ENCODE measurements around the gene CCDC82.
A peak's percentile ranks its signal among the peaks of the same experiment; 100 is the strongest.
"Not testable (repeated sequence)": the region's sequence is repeated elsewhere in the genome, so short reads cannot be mapped to it uniquely, and the experiment has no call there.

CCDC82 gene
- 40.2 to 72.6 (median 53.9) reads per million in 4 donors for total RNA-seq

DNA sequence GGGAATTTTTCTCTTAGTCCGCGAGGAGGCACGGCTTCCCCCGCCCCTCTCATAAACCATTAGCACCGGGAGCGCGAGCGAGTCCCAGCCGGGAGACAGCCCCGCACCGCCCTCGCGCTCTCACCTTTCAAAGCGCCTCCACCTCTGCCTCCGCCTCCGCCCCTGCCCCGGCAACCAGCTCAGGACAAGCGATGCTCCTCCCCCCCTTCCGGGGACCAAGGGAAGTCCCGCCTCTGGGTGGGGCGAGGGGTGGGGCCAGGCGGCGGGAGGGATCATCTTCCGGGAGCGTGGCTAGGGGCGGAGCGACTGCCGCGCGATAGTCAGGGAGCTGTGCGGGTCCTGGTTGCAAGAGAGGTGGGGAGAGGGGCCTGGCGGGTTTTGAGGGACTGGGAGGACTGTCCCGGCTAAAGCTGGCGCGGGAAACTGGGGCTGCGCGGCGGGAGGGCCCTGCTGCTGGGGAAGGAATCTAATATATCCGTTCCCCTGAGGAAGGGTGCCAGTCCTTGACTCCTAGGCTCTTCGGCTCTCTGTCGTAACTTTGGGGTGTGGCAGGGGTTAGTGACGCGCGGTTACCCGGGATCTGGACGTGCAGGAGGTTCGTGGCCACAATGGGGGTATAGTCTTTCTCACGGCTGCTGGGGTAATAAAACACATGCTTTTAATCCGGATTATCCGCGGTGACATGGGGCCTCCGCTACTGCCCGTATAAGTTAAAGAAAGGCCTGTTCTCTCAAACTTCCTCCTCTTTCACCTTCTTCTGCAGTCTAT lies at the start of gene CCDC82, which contains the start of gene JRKL:
TSS of gene CCDC82 (minus strand) at position 193 of the 768 bp plus-strand sequence. CDS start 5,165 bp downstream, outside the sequence.
TSS of gene JRKL (plus strand) at position 294 of the 768 bp plus-strand sequence. CDS start 637 bp downstream, outside the sequence.
- DNase-seq, result peak; percentile 93 to 98 (median 96)

DNA sequence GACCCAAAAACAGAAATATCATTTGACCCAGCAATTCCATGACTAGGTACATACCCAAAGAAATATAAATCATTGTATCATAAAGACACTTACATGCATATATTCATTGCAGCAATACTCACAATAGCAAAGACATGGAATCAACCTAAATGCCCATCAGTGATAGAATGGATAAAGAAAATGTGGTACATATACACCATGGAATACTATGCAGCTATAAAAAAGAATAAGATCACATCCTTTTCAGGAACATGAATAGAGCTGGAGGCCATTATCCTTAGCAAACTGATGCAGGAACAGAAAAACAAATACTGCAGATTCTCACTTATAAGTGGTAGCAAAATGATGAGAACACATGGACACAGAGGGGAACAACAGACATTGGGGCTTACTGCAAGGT lies 42.9 kb upstream of the CCDC82 start:
- DNase-seq, result not testable (repeated sequence)

DNA sequence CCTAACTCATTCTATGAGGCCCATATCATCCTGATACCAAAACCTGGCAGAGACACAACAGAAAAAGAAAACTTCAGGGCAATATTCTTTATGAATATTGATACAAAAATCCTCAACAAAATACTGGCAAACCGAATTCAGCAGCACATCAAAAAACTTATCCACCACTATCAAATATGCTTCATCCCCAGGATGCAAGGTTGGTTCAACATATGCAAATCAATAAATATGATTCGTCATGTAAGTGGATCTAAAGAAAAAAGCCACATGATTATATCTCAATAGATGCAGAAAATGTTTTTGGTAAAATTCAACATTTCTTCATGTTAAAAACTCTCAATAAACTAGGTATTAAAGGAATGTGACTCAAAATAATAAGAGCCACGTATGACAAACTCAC lies 41.0 kb upstream of the CCDC82 start:
- DNase-seq, result no peak

DNA sequence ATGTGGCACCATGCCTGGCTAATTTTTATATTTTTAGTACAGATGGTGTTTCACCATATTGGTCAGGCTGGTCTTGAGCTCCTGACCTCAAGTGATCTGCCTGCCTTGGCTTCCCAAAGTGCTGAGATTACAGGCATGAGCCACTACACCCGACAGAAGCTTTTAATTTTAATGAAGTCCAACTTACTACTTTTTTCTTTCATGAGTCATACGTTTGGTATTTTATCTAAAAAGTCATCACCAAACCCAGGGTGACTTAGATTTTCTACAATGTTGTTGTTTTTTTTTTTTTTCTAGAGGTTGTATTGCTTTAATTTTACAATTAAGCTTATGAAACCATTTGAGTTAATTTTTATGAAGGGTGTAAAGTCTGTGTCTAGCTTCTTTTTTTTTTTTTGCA lies 35.0 kb upstream of the CCDC82 start:
- DNase-seq, result no peak

DNA sequence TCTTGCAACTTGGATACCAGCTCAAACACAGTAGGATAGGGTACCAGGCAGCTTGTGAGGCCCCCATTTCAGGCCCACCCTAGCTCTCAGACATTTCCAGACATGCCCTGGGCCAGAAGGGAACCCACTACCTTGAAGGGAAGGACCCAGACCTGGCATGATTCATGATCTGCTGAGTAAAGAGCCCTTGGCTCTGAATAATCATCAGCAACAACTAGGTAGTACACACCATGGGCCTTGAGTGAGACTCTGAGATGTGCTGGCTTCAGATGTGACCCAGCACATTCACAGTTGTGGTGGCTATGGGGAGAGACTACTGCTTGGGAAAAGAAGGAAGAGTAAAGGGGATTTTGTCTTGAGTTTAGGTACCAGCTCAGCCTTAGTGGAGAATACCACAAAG lies 23.7 kb upstream of the CCDC82 start:
- DNase-seq, result no peak

DNA sequence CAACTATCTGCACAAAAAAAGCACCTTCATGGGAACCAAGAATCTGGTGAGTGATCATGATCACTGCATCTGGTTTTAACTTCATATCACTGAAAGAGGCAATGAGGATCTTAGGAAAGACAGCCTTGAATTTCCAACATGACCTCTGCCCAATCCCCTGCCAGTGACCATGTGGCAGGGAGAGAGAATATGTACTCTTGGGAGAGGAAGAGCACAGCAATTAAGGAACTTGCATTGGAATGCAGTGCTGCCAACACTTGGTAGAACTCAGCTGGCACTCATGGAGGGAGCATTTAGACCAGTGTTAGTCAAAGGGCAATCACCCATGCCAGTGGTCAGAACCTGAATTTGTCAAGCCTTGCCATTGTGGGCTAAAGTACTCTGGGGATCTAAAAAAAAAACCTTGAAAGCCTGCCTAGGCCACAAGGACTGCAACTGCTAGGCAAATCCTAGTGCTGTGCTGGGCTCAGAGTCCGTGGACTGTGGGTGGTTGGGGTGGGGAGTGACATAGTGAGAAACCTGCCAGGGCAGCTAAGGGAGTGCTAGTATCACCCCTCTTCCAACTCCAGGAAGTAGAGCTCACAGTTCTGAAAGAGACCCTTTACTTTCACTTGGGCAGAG lies 23.2 kb upstream of the CCDC82 start:
- DNase-seq, result no peak

DNA sequence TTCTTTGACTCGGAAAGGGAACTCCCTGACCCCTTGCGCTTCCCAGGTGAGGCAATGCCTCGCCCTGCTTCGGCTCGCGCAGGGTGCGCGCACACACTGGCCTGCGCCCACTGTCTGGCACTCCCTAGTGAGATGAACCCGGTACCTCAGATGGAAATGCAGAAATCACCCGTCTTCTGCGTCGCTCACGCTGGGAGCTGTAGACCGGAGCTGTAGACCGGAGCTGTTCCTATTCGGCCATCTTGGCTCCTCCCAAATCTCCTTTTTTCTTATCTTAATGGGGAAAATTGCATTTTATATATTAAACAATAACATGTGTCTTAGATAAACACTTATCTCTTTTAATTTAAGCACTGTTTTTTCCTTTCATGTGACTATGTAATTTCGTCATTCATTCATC lies 21.7 kb upstream of the CCDC82 start:
- not testable (repeated sequence) for DNase-seq

DNA sequence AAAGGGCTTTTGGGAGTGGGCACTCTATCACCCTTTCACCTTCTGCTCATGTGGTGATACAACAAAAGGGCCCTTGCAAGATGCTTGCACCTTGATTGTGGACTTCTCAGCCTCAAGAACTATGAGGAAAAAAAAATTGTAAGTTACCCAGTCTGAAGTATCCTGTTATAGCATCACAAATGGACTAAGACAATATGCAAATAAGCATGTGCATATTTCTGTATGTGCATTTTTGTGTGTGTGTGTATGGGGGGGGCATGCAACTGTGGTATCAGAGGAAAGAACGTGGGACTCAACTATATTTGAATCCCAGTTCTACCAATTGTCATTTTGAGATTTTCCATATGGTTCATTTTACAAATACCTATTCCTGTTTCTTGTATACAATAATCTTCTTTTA lies 11.0 kb upstream of the CCDC82 start:
- DNase-seq, result no peak

DNA sequence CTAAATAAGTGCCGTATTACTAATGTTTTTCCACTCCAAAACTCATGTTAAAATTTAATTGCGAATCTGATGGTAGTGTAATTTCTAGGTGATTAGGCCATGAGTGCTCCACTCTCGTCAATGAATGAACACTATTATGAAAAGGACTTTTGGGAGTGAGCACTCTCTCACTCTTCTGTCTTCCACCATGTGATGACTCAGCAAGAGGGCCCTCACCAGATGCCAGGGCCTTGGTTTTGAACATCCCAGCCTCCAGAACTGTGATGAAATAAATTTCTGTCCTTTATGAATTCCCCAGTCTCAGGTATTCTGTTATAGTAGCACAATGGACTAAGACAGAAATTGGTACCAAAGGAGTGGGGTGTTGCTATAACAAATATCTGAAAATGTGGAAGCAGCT lies 8.2 kb upstream of the CCDC82 start:
- no peak for DNase-seq

DNA sequence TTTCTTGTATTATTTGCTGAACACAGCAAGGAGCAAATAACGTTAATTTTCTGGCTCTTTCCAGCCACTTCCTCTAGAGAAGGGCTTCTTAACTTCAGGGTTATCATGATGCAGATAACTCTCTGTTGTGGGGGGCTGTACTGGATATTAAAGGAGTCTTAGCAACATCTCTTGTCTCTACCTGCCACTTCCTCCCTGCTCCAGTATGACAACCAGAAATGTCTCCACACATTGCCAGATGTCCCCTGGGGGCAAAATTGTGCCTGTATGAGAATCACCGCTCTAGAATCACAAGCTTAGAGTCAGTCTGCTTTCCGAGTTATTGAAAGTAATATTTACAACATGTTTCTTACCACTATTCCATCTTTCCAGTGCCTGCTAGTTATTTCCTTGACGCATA lies 6.9 kb upstream of the CCDC82 start:
- DNase-seq, result no peak

DNA sequence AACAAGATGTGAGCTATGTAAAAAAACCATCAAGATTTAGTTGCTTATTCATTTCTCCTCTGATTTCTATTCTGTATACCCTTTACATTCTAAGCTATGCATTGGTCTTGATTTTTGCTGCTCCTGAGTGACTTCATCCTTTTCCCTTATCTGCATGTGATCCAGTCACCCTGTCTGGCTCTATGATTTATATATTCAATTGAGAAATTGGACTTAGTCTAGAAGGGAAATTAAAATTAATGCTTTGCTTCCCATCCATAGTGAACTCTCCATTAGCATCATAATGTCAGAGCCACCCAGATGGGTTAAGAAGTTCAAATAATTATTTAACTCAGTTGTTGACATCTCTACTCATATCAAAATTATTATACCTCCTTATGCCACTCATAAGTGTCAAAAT lies 5.1 kb upstream of the CCDC82 start:
- no peak for DNase-seq

DNA sequence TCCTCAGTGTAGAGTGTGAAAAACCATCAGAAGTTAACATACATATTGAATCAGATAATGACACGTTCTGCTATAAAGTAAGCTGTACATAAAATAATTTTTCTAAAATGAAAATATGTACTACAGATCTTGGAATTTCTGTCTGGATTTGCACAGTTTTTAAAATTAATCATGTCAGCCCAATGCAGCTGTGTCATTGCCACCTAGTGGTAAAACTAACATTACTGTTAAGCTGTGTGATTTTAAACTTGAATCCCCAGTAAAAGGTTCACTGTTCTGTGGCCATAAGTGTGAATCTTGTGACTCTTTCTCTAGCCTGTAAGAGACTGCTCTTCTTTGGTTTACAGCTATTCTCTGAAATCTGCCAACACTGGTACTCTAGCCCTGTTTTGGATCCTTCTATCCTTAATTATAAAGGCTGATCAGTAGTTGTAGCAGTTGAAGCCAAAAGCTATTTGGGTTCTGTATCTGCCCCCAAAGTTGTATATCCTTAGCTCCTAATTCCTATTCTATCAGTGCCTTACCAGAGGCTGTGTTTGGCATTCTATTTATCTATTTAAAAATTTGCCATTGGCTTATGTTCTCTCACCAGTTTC lies 4.1 kb upstream of the CCDC82 start:
- DNase-seq, result peak in 1 of 5 donors; percentile 35

DNA sequence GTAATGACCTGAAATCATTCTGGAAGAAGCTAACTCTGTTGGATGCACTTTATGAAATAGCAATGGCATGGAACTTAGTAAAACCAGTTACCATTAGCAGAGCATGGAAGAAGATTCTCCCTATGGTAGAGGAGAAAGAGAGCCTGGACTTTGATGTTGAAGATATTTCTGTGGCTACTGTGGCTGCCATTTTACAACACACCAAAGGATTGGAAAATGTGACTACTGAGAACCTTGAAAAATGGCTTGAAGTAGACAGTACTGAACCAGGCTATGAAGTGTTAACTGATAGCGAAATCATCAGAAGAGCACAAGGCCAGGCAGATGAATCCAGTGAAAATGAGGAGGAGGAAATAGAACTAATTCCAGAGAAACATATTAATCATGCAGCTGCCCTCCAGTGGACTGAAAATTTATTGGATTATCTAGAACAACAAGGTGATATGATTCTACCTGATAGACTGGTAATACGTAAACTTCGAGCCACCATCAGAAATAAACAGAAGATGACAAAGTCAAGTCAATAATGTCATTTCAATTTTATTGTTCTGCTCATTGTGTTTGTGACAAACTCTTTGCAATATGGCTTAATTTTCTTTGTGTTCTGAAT lies 2.1 kb upstream of the CCDC82 start:
- no peak for DNase-seq

DNA sequence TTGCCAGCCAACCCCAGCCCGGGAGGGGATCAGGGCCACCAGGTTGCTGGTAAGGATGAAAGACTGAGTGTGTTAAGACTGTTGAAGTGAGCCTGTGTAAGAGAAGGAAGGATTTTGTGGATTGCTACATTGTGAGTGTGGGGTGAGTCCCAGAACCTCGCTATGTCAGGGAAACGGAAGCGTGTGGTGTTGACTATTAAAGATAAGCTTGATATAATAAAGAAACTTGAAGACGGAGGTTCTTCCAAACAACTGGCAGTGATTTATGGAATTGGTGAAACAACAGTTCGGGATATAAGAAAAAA lies 728 bp upstream of the CCDC82 start:
- no peak for DNase-seq

DNA sequence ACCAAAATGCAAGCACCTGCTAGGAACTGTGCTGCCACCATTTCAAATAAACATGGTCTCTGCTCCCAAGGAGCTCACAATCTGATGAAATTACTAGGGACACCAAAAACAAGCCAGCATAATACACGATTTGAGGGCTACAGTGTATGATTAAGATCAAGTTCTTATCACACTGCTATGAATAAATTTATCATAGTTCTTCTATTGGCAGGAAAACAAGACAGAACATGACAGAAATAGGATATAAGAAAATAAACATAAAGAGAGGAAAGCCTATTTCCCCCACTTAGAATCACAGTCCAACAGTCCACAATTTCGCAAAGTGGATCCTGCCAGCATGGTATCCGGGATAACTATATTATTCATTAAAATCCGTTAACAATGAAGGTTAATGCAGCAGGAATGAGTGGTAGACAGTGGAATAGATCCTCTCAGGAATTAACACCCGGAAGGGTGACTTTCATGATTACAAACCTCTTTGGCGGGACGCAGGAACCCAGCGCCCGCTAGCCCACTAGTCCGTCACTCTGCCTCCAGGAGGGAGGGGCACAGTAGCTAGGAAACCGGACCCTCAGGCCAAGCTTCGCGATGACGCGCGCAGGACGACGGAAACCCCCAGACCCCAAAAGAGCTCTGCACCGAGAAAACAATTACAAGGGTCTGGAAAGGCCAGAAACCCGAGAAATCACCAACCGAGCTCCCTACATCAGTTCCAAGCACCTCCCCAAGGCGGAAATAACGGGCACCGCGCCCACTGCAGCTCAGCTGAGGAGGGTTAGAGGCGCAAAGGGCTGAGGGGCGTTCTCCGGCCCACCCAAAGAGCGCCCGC lies 607 bp downstream of the CCDC82 start:
- DNase-seq, result no peak

DNA sequence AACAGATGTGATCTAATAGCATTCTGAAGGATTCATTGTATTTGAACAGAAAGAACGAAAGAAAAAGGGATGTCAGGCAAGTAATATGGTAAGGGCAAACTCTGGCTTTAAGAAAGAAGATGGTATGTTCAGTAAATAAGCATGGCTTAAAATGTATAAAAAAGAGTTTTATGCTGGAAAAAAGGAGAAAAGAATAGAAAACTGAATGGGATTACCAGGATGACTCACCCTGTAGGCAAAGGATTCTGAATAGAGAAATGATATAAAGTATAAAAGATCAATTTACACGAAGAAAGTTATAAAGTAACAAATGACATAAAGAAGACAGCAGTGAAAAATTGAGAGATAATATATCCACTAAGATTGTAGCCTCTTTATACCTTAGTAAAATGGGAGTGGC lies 4.5 kb downstream of the CCDC82 start:
- DNase-seq, result no peak

DNA sequence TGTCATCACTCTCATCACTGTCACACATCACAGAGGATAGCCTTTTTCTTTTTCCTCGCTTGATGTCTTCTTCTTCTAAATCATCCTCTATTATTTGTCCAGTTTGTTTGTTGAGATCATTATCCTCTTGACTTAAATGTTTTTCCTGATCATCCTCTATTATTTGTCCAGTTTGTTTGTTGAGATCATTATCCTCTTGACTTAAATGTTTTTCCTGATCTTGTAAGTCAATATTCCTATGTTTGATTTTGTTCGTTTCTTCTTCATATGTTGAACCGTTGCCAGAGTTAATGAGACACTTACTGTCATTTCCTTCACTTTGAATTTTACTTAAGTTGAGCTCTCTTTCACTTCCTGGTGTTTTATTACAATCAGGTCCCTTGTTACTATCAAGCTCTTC lies 5.6 kb downstream of the CCDC82 start:
- DNase-seq, result no peak

DNA sequence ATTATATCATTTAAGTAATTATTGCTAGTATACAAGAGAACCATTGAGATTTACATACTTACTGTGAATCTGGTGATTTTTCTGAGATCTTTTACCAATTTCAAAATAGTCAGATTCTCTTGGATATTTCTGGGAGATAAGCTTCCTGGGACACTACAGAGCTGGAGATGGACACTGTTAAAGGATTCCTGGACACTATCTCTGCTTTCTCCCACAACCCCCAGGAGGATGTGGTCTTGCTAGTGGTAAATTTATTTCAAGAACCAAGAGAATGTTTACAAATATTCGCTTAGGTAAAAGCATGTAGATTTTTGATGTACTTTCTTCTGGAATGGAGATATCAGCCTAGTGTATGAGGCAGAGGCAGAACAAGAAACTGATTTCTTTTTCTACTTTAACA lies 12.9 kb downstream of the CCDC82 start:
- no peak for DNase-seq

DNA sequence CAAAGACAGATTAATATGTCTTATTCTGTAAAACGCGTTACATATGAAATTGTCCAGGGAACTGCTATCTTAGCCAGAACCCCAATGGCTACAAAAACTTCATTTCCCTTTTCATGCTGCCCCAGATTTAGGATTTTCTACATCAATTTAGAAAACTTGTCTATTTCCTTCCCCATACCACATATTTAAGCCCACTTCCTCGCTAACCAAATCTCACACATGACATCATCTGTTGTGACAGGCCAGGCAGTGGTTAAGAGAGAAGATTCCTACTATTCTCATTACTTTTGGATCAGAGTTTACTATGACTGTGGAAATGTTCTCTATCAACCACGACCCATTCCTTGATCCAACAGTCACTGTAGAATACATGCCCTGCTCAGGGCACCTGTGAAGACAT lies 15.9 kb downstream of the CCDC82 start:
- no peak for DNase-seq

DNA sequence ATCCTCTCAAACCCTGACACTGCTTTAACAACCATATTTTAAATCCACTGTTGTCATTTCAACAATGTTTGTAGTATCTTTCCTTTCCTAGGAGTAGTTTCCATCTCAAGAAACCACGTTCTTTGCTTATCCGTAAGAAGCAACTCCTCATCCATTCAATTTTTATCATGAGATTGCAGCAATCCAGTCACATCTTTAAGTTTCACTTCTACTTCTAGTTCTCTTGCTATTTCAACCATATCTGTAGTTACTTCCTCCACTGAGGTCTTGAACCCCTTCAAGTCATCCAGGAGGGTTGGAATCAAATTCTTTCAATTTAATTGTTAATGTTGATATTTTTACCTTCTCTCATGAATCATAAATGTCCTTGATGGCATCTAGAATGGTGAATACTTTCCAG lies 22.4 kb downstream of the CCDC82 start:
- DNase-seq, result no peak

DNA sequence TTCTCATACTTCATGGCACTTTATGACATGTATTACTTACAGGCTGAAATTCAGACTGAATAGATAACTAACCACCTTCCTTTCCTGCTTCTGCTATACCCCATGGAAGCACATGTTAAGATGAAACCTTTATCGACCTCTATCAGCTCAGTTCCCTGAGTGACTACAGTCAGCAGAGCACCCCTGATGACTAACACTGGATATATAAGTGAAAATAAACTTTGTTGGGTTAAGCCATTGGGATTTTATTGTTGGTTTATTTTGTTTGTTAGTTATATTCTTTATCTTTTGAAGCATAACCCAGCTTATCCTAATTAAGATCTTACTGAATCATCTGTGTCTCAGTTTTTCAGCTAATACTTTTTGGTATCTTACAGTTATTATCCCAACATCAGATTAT lies 23.7 kb downstream of the CCDC82 start:
- DNase-seq, result no peak

DNA sequence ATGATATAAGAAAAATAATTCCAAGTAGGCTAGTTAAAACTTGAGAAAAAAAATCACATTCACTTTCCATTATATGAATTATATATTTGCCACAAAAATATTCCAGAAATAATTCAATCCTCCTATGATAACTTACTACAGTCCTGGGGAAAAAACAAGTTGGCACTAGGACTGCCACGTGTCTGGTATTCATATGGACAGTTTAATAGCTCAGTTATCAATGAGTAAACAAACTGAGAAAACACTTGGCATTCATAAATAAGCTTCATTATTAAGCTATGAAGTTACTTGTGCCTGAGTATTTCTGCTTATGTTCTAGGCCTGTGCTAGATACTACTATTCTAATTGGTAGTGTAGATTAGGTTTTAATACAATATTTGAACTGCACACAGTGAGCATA lies 24.2 kb downstream of the CCDC82 start:
- DNase-seq, result no peak

DNA sequence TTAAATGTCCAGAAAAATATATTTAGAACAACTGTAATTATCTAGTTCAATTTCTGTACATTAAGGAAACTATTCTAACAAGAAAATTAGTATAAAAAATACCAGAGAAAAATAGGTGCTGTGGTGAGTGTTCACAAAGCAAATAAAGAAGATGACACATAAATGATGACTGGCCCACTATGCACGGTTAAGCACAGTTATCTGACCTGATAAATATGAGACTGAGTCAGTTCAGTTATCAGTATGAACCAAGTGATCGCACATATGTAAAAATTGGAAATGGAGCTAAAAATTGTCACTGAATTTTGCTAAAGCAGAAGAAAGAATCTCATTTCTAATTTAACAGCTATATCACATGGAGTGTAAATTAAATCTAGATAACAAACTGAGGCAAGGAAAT lies 27.9 kb downstream of the CCDC82 start:
- no peak for DNase-seq
